GM18868 (cell line): ENCODE data around the gene PHF12.

Experiments
- ATAC-seq: cut with Tn5 transposase; IDR thresholded peaks from one replicate; pipeline ENCODE4 v1.9.1; 2021; ENCODE audit warnings: mild to moderate bottlenecking, moderate library complexity; ENCODE audit not compliant: unreplicated experiment

Gene PHF12

GRCh38 chr17:28956112-28956511, 4.8 kb upstream of the PHF12 start:
- ATAC-seq = no peak

GRCh38 chr17:28955408-28955807, 4.1 kb upstream of the PHF12 start:
- no peak for ATAC-seq

GRCh38 chr17:28954886-28955285, 3.6 kb upstream of the PHF12 start:
- ATAC-seq = no peak

GRCh38 chr17:28953444-28954118, 2.3 kb upstream of the PHF12 start:
- no peak for ATAC-seq

GRCh38 chr17:28951991-28952975, 965 bp upstream of the PHF12 start:
- ATAC-seq = peak; percentile 61

- no peak for ATAC-seq
Measured at GRCh38 chr17:28950752-28951427, 428 bp downstream of the PHF12 start.

- ATAC-seq = no peak
Measured at GRCh38 chr17:28950017-28950751, 1.1 kb downstream of the PHF12 start.

- ATAC-seq = no peak
Measured at GRCh38 chr17:28949185-28950016, 1.9 kb downstream of the PHF12 start.

GRCh38 chr17:28948873-28949184, 2.5 kb downstream of the PHF12 start:
- ATAC-seq = no peak

- no peak for ATAC-seq
Measured at GRCh38 chr17:28948342-28948741, 3.0 kb downstream of the PHF12 start.

GRCh38 chr17:28947639-28948038, 3.7 kb downstream of the PHF12 start:
- no peak for ATAC-seq

- no peak for ATAC-seq
Measured at GRCh38 chr17:28946239-28946638, 5.1 kb downstream of the PHF12 start.

GRCh38 chr17:28944862-28945741, 6.2 kb downstream of the PHF12 start:
- no peak for ATAC-seq

GRCh38 chr17:28944343-28944742, 7.0 kb downstream of the PHF12 start:
- ATAC-seq = no peak

- no peak for ATAC-seq
Measured at GRCh38 chr17:28942925-28943324, 8.4 kb downstream of the PHF12 start.

GRCh38 chr17:28941251-28941650, 10.1 kb downstream of the PHF12 start:
- ATAC-seq = no peak

- no peak for ATAC-seq
Measured at GRCh38 chr17:28940675-28941074, 10.6 kb downstream of the PHF12 start.

- ATAC-seq = no peak
Measured at GRCh38 chr17:28940142-28940541, 11.2 kb downstream of the PHF12 start.

- ATAC-seq = no peak
Measured at GRCh38 chr17:28938552-28938951, 12.8 kb downstream of the PHF12 start.
